K562 (cell line): ENCODE measurements around the gene LYPLA2. TPM values are rescaled to one million over a fixed set of nuclear protein-coding genes. Genes with fewer than 3 reads are reported as not detected.

Experiments
- CBX2 ChIP-seq: fragments of 200-600 bp; sonication (generic); IDR thresholded peaks from one replicate; pipeline ENCODE4 v1.6.1; 2012; ENCODE audit warnings: mild to moderate bottlenecking, low read length, inconsistent platforms; ENCODE audit not compliant: insufficient read depth, poor library complexity, severe bottlenecking
- CHD1 ChIP-seq: fragments of 200-600 bp; sonication (generic); IDR thresholded peaks from one replicate; pipeline ENCODE4 v1.6.1; 2012; ENCODE audit warnings: mild to moderate bottlenecking, moderate library complexity, low read length, inconsistent platforms
- CREB1 ChIP-seq, 2 experiments: sonication (generic) in 1 of 2; formaldehyde crosslinking in 1 of 2; IDR thresholded peaks; 2 replicates each; pipeline versions ENCODE4 v1.6.1 to v1.8.0; 2012 to 2022; ENCODE audit warnings: inconsistent platforms in 1 of 2, mild to moderate bottlenecking in 1 of 2, missing genetic modification reagents in 1 of 2, moderate library complexity in 1 of 2
- E2F3 ChIP-seq: fragments of 250-450 bp; sonication (Bioruptor Pico); IDR thresholded peaks from 2 replicates; pipeline ENCODE4 v1.4.0; 2020; ENCODE audit warnings: mild to moderate bottlenecking
- FIP1L1 ChIP-seq: fragments of 200-400 bp; formaldehyde crosslinking; IDR thresholded peaks from 2 replicates; pipeline ENCODE4 v1.6.1; 2018; ENCODE audit warnings: mild to moderate bottlenecking, low read depth, low read length; ENCODE audit not compliant: poor library complexity, severe bottlenecking
- NCOA4 ChIP-seq: fragments of 450-650 bp; IDR thresholded peaks from 2 replicates; pipeline ENCODE4 v1.6.1; 2018; ENCODE audit warnings: mild to moderate bottlenecking; ENCODE audit not compliant: partially characterized antibody
- PHF20 ChIP-seq: fragments of 450-650 bp; IDR thresholded peaks from 2 replicates; pipeline ENCODE4 v1.6.1; 2018; ENCODE audit not compliant: partially characterized antibody
- RBM15 ChIP-seq: fragments of 200-400 bp; formaldehyde crosslinking; IDR thresholded peaks from 2 replicates; pipeline ENCODE4 v1.6.1; 2018; ENCODE audit warnings: mild to moderate bottlenecking, low read length, moderate library complexity; ENCODE audit not compliant: insufficient read depth
- SP2 ChIP-seq: IDR thresholded peaks from 2 replicates; pipeline ENCODE4 v1.6.1; 2011; ENCODE audit warnings: mild to moderate bottlenecking, low read depth, low read length, moderate library complexity; ENCODE audit not compliant: poor library complexity, severe bottlenecking; ENCODE audit errors: extremely low read depth
- SRSF3 ChIP-seq: fragments of 200-400 bp; formaldehyde crosslinking; IDR thresholded peaks from 2 replicates; pipeline ENCODE4 v1.6.1; 2016; ENCODE audit warnings: mild to moderate bottlenecking, low read length, moderate library complexity; ENCODE audit not compliant: insufficient read depth
- ZFP36 ChIP-seq: fragments of 150-350 bp; IDR thresholded peaks from 2 replicates; pipeline ENCODE4 v1.6.1; 2018; ENCODE audit warnings: low read length, low read depth; ENCODE audit not compliant: partially characterized antibody
- ZNF444 ChIP-seq: fragments of 250-450 bp; sonication (Bioruptor Pico); IDR thresholded peaks from 2 replicates; pipeline ENCODE4 v1.4.0; 2020; ENCODE audit warnings: mild to moderate bottlenecking, moderate library complexity
- polyA plus RNA-seq, 8 experiments: library from polyadenylated mRNA; depleted of rRNA in 4 of 8; stranded (reverse) in 5 of 8; unstranded in 3 of 8; fragments of >200 nt; fragmentation: Nextera tagmentation in 2 of 8; fragmentation: Illumina TruSeq in 1 of 8; extraction: Ambion mirVana in 2 of 8; extraction: Trizol in 1 of 8; gene quantifications; 2 replicates each; pipeline versions ENCODE4 v1.2.1 to v1.2.3, GENCODE V29; 2011 to 2014; ENCODE audit warnings: inconsistent platforms in 1 of 8, missing spikeins in 1 of 8
- total RNA-seq, 7 experiments: library from RNA; depleted of rRNA in 6 of 7; stranded (reverse); fragments of >200 nt in 6 of 7; fragmentation: Illumina TruSeq in 2 of 7; extraction: Trizol in 2 of 7; gene quantifications; 2 replicates each; pipeline versions ENCODE4 v1.2.1 to v1.2.3, GENCODE V29; 2011 to 2021; ENCODE audit warnings: low replicate concordance in 1 of 7
- TF ChIP-seq, protein P1 (sequence below): sonication (generic); formaldehyde crosslinking; IDR thresholded peaks from 2 replicates; pipeline ENCODE4 v1.8.1; 2023; ENCODE audit warnings: mild to moderate bottlenecking, missing genetic modification reagents
- TF ChIP-seq, protein P2 (sequence below), 2 experiments: fragments of 150-350 bp in 1 of 2; IDR thresholded peaks; 2 replicates each; pipeline ENCODE4 v1.6.1; 2012 to 2016; ENCODE audit warnings: low read depth in 2 of 2, low read length in 2 of 2, mild to moderate bottlenecking in 1 of 2, moderate library complexity in 1 of 2
- TF ChIP-seq, protein P3 (sequence below): fragments of 250-450 bp; sonication (Bioruptor Pico); IDR thresholded peaks from 2 replicates; pipeline ENCODE4 v1.8.0; 2021; ENCODE audit warnings: moderate library complexity, mild to moderate bottlenecking, inconsistent platforms
- TF ChIP-seq, protein P4 (sequence below): fragments of 450-650 bp; formaldehyde crosslinking; IDR thresholded peaks from 2 replicates; pipeline ENCODE4 v1.4.0; 2020; ENCODE audit warnings: mild to moderate bottlenecking, moderate library complexity

The LYPLA2 gene
- total and polyA plus RNA-seq, 9 of the 15 experiments (the other 6 are each of a cell fraction or from before 2014, with no cell fraction given) = 3.9 to 128 (median 60.1) TPM

GRCh38 chr1:23800400-23801337 is 9.7 kb downstream of the LYPLA2 start, which contains the start of gene GALE (continued):
- TF ChIP-seq, protein P1, sequence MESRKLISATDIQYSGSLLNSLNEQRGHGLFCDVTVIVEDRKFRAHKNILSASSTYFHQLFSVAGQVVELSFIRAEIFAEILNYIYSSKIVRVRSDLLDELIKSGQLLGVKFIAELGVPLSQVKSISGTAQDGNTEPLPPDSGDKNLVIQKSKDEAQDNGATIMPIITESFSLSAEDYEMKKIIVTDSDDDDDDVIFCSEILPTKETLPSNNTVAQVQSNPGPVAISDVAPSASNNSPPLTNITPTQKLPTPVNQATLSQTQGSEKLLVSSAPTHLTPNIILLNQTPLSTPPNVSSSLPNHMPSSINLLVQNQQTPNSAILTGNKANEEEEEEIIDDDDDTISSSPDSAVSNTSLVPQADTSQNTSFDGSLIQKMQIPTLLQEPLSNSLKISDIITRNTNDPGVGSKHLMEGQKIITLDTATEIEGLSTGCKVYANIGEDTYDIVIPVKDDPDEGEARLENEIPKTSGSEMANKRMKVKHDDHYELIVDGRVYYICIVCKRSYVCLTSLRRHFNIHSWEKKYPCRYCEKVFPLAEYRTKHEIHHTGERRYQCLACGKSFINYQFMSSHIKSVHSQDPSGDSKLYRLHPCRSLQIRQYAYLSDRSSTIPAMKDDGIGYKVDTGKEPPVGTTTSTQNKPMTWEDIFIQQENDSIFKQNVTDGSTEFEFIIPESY = peak; percentile 74
- TF ChIP-seq CBX2 = no peak
- peak; percentile 71 for TF ChIP-seq PHF20
- no peak for TF ChIP-seq ZFP36
- TF ChIP-seq, protein P2, sequence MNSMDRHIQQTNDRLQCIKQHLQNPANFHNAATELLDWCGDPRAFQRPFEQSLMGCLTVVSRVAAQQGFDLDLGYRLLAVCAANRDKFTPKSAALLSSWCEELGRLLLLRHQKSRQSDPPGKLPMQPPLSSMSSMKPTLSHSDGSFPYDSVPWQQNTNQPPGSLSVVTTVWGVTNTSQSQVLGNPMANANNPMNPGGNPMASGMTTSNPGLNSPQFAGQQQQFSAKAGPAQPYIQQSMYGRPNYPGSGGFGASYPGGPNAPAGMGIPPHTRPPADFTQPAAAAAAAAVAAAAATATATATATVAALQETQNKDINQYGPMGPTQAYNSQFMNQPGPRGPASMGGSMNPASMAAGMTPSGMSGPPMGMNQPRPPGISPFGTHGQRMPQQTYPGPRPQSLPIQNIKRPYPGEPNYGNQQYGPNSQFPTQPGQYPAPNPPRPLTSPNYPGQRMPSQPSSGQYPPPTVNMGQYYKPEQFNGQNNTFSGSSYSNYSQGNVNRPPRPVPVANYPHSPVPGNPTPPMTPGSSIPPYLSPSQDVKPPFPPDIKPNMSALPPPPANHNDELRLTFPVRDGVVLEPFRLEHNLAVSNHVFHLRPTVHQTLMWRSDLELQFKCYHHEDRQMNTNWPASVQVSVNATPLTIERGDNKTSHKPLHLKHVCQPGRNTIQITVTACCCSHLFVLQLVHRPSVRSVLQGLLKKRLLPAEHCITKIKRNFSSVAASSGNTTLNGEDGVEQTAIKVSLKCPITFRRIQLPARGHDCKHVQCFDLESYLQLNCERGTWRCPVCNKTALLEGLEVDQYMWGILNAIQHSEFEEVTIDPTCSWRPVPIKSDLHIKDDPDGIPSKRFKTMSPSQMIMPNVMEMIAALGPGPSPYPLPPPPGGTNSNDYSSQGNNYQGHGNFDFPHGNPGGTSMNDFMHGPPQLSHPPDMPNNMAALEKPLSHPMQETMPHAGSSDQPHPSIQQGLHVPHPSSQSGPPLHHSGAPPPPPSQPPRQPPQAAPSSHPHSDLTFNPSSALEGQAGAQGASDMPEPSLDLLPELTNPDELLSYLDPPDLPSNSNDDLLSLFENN (IDR thresholded peaks at IDR 0.05; ENCODE audit: low read depth in 2 of 2, low read length in 2 of 2) = no peak; a peak in 1 of 4 replicates
- no peak for TF ChIP-seq CHD1
- no peak for TF ChIP-seq RBM15
- no peak for TF ChIP-seq SP2
- TF ChIP-seq CREB1 (IDR thresholded peaks at IDR 0.05) = peak; percentile 92
- TF ChIP-seq CREB1 (CRISPR knock-in tag; IDR thresholded peaks at IDR 0.05) = peak; percentile 91
- TF ChIP-seq, protein P3, sequence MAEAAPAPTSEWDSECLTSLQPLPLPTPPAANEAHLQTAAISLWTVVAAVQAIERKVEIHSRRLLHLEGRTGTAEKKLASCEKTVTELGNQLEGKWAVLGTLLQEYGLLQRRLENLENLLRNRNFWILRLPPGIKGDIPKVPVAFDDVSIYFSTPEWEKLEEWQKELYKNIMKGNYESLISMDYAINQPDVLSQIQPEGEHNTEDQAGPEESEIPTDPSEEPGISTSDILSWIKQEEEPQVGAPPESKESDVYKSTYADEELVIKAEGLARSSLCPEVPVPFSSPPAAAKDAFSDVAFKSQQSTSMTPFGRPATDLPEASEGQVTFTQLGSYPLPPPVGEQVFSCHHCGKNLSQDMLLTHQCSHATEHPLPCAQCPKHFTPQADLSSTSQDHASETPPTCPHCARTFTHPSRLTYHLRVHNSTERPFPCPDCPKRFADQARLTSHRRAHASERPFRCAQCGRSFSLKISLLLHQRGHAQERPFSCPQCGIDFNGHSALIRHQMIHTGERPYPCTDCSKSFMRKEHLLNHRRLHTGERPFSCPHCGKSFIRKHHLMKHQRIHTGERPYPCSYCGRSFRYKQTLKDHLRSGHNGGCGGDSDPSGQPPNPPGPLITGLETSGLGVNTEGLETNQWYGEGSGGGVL (CRISPR knock-in tag) = no peak
- no peak for TF ChIP-seq ZNF444 (CRISPR knock-in tag)
- no peak; the same call in 1 of the 2 replicates for TF ChIP-seq E2F3 (CRISPR knock-in tag)
- TF ChIP-seq SRSF3 = no peak
- TF ChIP-seq FIP1L1 = peak; percentile 31
- TF ChIP-seq NCOA4 = no peak
- TF ChIP-seq, protein P4, sequence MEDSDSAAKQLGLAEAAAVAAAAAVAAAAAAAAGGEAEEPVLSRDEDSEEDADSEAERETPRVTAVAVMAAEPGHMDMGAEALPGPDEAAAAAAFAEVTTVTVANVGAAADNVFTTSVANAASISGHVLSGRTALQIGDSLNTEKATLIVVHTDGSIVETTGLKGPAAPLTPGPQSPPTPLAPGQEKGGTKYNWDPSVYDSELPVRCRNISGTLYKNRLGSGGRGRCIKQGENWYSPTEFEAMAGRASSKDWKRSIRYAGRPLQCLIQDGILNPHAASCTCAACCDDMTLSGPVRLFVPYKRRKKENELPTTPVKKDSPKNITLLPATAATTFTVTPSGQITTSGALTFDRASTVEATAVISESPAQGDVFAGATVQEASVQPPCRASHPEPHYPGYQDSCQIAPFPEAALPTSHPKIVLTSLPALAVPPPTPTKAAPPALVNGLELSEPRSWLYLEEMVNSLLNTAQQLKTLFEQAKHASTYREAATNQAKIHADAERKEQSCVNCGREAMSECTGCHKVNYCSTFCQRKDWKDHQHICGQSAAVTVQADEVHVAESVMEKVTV (CRISPR knock-in tag) = no peak
